GM21825 (cell line): ENCODE data around the gene VWF.
"Not testable (repeated sequence)": the region's sequence is repeated elsewhere in the genome, so short reads cannot be mapped to it uniquely, and the experiment has no call there.

Source experiments
- ATAC-seq: cut with Tn5 transposase; IDR thresholded peaks from one replicate; pipeline ENCODE4 v1.9.1; 2021; ENCODE audit warnings: mild to moderate bottlenecking, moderate library complexity; ENCODE audit not compliant: unreplicated experiment

VWF gene

DNA sequence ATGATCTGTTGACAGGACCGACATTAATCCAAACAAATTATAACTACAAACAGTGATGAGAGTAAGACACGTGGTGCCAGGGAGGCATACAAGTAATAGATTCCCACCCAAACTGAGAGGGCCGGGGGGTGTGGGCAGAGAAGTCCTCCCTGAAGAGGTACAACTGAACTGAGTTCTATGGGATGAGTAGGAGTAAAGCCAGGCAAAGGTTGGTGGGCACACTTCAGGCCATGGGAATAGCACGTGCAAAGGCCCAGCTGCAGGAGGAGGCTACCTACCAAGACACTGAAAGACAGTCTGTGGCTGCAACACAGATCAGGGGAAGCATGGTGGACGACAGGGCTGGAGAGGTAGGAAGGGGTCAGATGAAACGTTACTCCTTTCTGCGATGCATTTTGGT is 22.0 kb upstream of the VWF start:
- no peak for ATAC-seq

DNA sequence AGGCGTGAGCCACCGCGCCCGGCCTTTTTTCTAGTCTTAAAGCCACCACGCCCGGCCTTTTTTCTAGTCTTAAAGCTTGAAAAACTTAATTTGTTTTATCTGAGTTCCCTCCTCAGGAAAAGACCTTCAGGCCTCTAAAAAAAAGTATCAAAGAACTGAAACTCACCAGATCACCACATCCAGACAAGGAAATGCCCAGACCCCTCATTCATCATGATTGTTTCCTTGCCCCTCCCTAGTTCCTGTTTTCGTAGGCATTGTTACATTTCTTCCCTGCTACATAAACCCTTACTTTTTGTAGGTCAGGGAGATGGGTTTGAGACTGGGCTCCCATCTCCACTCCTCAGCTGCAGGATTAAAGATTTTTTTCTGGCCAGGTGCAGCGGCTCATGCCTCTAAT is 21.1 kb upstream of the VWF start:
- ATAC-seq: no peak

DNA sequence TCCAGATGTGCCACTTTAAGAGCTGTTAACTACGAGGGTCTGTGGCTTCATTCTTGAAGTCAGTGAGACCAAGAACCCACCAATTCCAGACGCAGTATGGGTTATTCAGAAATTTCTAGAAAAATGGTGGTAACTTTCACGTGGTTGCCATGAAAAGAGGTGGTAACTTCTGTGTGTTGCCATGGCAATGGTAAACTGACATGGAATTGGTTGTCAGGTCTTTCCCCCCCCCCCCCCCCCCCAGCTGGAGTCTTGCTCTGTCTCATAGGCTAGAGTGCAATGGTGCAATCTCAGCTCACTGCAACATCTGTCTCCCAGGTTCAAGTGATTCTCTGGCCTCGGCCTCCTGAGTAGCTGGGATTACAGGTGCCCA is 18.8 kb upstream of the VWF start:
- no peak for ATAC-seq

DNA sequence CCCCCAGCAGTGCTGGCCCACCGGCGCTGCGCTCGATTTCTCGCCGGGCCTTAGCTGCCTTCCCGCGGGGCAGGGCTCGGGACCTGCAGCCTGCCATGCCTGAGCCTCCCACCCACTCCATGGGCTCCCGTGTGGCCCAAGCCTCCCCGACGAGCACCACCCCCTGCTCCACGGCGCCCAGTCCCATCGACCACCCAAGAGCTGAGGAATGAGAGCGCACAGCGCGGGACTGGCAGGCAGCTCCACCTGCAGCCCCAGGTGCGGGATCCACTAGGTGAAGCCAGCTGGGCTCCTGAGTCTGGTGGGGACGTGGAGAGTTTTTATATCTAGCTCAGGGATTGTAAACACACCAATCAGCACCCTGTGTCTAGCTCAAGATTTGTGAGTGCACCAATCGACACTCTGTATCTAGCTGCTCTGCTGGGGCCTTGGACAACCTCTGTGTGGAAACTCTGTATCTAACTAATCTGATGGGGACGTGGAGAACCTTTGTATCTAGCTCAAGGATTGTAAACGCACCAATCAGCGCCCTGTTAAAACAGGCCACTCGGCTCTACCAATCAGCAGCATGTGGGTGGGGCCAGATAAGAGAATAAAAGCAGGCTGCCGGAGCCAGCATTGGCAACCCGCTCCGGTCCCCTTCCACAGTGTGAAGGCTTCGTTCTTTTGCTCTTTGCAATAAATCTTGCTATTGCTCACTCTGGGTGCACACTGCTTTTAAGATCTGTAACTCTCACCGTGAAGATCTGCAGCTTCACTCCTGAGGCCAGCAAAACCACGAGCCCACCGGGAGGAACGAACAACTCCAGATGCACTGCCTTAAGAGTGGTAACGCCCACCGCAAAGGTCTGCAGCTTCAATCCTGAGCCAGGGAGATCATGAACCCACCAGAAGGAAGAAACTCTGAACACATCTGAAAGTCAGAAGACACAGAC is 18.2 kb upstream of the VWF start:
- ATAC-seq: not testable (repeated sequence)

DNA sequence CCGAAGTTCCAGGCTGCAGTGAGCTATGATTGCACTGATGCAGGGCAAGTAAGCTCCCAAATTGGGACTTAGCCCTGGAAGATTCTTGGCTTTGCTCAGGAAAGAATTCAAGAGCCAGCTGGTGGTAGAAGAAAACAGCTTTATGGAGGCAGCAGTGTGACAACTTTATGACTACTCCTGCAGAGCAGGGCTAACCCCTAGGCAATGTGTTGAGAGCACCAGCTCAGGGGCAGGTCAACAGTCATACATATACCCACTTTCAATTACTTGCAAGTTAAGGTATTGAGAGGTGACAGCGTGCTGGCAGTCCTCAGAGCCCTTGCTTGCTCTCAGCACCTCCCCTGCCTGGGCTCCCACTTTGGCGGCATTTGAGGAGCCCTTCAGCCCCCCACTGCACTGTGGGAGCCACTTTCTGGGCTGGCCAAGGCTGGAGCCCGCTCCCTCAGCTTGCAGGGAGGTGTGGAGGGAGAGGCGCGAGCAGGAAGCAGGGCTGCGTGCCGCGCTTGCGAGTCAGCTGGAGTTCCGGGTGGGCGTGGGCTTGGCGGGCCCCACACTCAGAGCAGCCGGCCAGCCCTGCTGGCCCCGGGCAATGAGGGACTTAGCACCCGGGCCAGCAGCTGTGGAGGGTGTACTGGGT is 17.4 kb upstream of the VWF start:
- not testable (repeated sequence) for ATAC-seq

DNA sequence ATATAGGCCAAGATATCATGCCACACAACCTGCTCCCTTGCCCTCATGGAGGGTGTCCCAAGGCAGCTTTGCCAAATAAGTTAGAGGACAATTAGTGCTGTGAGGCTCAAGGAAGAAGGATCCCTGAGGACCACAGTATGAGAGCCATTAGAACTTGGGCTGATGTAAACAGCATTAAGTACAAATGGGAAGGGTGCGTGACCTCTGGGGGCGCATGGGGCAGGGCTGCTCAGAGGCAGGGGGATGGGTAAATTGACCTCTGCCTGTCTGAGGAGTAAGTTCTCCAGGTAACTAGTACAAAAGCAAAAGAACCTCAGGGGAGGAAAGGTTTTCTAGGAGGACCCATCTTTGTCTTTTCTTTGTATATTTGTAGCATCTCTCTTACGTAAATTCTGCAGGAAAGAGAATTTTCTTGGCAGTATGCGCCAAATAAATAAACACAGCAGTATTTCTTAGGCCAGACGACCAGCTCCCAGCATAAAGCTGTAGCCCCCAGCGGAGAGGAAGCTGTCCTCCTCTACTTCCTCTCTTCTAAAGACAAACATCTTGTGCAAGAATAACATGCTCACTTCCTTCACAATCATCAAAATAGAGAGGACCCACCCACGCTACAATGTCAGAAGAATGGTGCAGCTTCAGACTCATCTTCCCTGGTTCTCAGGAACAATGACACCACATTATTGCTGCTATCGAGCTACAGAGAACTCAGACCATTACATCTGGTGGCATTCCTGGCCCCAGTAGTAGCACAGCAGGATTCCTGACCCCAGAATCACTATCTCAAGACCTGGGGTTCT is 16.4 kb upstream of the VWF start:
- no peak for ATAC-seq

DNA sequence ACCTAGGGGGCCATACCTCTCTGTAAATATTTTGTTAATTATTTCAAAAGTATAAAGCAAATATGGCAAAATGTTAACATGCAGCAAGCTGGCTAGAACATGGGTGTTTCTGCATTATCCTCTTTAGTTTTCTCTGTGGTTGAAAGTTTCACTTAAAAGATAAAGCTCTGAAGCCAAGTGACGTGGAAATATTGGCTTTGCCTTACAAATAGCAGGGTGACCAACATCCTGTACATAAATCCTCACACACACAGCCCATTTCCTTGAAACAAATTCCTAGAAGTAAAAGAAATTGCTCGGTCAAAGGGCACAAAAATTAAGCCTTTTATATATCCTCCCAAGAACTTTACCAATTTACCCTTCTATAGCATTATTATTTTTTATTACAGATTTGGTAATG is 10.6 kb upstream of the VWF start:
- no peak for ATAC-seq

DNA sequence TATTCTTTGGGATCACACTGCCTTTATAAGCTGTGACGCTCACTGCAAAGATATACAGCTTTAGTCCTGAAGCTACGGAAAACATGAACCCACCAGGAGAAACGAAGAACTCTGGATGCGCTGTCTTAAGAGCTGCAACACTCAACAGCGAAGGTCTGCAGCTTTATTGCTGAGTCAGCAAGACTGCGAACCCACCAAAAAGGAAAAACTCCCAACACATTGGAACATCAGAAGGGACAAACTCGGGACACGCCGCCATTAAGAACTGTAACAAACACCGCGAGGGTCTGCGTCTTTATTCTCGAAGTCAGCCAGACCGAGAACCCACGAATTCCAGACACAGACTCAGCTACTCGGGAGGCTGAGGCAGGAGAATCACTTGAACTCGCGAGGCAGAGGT is 9.2 kb upstream of the VWF start:
- ATAC-seq: no peak

DNA sequence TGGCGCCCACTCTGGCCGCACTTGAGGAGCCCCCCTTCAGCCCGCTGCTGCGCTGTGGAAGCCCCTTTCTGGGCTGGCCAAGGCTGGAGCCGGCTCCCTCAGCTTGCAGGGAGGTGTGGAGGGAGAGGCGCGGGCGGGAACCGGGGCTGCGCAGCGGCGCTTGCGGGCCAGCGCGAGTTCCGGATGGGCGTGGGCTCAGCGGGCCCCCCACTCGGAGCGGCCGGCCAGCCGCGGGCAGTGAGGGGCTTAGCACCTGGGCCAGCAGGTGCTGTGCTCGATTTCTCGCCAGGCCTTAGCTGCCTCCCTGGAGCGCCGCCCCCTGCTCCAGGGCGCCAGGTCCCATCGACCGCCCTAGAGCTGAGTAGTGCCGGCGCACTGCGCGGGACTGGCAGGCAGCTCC is 8.0 kb upstream of the VWF start:
- no peak for ATAC-seq

DNA sequence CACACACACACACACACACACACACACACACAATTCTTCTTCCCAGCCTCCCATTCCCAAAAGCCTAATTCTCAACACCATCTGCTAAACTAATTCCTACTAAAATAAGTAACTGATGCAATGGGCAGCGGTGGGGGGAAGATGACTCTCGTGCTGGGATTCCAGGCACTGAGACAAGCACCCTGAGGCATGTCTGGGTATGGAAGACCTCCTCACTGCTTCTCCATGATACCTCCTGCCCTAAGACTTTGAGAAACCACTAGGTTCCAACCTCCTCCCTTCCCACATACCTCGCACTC is 789 bp upstream of the VWF start:
- ATAC-seq: no peak

DNA sequence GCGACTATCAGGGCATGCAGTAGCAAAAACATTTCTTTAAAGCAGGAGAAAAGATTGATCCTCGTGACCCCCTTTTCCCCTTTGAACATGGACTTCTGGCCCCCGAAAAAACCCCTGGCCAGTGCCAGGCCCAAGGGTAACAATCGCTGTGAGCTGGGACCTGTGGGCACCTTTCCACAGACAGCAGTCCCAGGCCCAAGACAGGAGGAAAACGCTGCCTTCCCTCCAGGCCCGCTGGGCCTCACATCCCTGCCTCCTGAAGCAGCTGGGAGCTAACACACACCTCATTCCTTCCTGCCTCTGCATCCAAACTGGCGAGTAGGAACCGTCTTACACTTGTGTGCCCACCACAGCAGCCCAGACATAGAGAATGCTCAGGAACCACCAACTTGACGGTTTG is 1.2 kb downstream of the VWF start:
- no peak for ATAC-seq

DNA sequence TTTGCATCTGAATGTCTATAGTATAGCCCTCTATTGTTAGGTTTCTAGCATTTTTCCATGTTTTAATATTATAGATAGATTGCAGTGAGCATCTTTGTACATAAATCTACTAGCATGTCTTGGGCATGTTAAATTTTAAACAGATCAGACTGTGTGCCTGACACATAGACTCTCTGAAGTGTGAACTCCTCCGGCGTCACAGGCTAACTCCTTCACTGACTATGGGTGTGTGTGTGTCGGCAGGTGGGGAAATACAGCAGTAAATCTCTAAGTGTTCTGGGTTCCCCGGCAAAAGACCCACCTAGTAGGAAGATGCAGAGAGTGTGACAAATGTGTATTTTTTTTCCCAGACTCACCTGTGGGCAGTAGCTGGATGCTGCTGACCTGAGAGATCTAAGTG is 2.3 kb downstream of the VWF start:
- ATAC-seq: no peak

DNA sequence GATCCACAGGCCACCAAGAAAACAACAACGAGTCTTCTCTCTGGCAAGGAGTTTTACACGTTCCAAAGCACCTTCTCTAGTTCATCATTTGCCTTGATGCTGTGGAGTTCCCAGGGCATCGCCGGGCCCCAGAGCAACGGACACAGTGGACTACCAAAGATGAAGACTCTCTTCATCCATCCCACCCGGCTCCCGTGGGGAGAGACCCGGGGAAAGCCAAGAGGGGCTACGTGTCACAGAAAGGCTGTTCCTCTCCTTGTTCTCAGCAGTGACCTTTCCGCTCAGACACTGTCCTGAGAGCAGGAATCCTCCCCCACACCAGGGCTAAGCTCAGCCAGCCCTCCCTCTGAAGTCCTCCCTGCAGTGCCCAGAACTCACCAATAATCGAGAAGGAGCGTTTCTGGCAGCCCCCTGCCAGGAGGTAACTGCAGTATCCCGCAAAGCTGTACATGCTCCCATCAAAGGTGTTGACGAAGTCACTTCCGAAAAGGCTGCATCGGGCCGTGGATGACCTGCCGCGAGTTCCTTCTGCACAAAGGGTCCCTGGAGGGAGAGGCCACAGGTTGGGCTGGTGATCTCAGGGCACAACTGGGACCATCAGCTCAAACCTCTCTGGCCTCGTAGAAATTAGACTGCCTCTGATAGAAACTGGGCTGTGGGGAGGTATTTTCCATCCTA is 3.5 kb downstream of the VWF start:
- no peak for ATAC-seq

DNA sequence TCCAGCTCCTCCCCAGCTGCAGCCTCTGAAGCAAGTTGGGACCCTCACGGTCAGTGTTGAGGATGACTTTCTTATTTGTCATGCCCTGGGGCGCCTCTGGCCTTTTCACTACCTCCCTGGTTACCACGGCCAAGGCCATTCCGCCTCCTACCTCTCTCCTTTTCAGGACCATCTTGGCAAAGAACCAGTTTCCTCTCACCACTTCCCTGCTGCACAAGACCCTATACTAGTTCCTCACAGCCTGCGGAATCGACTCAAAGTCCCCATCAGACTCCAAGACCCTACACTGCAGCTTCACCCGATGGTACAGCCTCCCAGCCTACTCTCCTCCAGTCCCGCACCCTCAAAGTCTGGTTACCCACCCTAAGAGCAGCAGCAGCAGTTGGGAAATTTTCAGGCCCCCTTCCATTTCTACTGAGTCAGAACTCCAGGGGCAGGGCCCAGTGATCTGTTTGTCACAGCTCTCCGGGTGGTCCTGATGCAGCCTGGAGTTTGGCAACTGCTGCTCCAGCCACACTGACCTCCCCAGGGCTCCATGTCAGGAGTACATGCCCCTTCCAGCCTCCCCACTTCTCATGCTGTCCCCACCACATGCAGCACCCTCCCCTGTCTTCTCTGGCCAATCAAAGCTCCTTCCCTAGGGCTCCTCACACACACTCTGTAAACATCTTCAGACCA is 5.4 kb downstream of the VWF start:
- ATAC-seq: no peak

DNA sequence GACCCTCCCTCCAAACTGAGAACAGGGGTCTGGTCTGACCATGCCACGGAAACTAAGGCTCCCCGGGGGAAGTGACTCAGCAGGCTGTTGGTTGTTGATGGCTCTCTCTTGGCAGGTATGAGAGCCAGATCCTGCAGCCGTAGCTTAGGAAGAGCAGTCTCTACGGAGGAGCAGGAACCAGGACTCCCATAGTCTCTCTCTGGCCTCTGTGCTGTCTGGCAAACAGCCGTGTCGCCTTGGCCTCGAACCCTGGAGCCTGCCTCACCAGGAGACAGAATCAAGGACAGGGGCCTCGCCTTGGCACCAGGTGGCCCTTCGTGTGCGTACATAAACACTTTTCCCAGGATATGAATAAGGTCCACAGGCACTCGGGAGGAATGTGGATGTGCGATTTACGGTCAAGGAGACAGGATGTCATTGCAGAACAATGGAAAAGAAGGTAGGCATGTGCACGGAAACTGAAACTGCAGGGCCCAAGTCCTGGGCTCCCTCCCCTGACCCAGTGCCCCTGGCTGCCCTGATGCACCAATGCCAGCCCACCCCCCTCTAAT is 7.9 kb downstream of the VWF start:
- no peak for ATAC-seq

DNA sequence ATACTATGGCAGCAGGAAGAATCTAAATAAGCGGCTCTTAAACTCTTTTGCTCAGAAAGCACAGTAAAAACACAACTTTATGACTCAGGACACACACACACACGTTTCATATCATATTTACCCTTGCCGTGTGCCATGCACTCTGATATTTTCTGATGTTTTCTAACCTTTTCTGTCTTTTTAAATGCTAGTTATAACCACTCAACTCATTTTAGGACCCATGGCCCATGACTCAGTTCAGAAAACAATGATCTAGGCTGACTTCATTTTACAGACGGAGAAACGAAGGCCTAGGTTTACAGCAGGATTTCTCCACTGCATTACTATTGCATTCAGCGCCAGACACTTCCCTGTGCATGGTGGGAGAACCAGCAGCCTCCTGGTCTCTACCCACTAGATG is 9.1 kb downstream of the VWF start:
- ATAC-seq: no peak

DNA sequence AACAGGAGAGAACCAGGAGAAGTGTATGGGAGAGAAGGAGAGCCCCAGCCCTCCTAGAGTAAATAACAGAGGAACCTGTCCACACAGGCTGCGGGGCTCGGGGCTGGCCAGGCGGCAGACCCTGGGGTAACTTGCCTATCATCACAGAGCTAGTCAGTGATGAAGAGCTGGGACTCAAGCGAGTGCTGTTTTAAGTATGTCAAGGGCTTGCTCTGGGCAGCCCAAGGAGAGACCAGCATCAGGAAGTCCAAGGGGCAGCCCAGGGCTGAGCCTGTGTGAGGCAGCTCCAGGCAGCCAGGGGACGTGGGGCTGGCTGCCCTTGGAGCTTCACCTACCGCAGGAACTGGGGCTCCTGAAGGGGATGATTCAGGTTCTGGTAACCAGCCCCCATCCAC is 10.0 kb downstream of the VWF start:
- ATAC-seq: no peak

DNA sequence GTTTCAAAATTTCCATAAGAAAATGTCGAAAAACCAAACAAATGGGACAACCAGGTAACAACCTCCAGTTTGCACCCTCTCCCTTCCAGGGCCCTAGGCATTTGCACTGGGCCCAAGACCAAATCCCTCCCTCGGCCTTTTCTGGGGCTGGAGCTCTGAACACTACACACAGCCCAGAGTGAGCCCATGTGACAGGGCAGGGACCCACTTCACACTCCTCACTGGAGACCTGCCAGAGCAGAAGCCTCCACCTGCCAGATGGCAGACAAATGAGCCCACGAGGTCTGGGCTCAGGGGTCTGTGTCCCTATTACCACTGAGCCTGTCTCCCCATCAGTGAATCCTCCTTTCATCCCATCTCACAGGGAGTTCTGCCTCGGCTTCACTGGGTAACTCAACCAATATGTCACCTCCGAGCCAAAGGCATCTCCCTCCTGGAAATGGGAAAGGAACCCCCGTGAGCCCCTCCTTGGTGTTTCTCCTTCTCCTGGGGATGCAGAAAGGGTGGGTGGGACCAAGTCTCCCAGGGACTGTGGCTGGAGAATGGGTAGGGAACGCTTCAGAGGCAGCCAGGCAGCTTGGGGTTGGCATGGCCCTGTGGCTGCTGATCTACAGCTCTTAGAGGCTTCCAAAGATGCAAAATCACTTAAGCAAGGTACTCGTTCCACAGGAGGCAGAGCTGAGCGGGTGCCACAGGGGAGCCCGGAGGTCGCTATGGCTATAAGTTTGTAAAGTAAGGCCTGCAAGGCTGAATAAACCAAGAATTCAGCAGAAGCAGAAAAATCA is 10.6 kb downstream of the VWF start:
- ATAC-seq: no peak

DNA sequence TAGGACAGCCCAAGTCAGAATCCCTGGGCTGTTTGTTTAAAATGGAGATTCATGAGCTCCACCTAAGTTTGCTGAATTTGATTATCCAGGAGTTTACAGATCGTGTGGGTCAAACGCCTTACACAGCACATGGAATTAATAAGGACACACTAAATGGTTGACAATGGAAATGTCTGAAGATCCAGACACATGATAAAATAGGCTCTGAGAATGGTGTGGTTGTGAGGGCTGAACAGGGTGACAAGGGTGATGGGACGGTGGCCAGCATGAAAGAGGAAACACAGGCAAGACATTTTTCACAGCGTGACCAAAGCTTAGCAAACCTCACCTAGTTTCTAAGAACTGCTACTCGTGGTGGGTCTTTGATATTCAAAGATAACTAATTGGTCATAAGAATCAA is 12.5 kb downstream of the VWF start:
- no peak for ATAC-seq

DNA sequence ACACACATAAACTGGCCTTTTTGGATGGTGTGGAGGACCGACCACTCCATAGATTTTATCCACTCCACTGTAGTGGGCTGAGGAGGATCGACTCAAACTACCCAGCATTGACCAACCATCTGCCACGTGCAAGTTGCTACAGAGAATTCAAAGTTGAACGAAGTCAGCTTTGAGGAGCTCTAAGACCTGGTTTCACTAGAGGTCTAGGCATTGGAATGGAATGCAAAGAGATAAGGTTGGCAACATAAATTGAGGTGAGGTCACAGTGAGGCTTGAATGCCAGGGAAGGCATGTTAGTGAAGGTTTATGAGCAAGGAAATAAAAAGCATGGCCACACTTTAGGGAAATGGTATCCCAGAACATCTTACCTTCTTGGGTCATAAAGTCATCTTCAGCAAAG is 14.5 kb downstream of the VWF start:
- ATAC-seq: no peak
